NCI-H146 treated with DMSO at 0.1 percent for 48 hours (cell line): ENCODE results near the gene ASIC4.
A peak's percentile ranks its signal among the peaks of the same experiment; 100 is the strongest.

ENCODE experiments used
- DNase-seq: peaks from one replicate; lab custom pipeline; 2025; ENCODE audit not compliant: unreplicated experiment; lab: John Stamatoyannopoulos, UW

Gene ASIC4

GRCh38 chr2:219512524-219513216 lies 1.6 kb upstream of the ASIC4 start:
- peak; percentile 42 for DNase-seq

GRCh38 chr2:219513787-219514186 lies 495 bp upstream of the ASIC4 start:
- no peak for DNase-seq

GRCh38 chr2:219514836-219515235 lies 554 bp downstream of the ASIC4 start:
- no peak for DNase-seq

DNA sequence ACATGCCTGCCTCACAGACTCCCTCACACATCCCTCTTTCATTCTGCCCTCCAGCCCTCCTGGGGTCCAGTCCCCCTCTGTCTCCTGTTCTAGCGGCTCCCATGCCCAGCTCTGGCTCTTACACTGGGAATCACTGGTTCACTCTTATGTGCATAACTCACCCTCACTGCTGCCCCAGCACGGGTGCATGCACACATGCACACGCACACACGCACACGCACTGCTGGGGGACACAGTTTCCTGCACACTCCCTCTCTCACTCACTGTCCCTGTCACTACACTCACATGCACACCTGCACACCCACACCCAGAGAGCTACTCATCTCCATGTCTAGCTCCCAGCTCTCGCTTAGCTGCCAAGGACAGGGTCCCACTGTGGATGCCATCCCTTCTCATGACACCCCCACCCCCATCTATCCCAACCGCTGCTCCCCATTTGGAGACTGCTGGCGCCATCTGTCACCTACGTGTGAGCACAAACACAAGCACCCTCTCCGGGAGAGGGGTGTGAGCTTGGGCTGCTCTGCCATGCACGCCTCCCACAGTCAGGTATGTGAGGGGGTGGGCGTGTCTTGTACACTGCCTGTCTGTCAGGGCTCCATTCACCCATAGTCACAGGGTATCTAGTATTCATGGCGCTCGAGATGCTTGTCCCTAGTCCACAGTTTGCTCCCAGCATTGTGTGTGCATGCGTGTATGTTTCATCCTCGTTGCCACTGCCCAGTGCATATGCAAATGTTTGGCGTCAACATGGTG lies 1.8 kb downstream of the ASIC4 start:
- DNase-seq = no peak

DNA sequence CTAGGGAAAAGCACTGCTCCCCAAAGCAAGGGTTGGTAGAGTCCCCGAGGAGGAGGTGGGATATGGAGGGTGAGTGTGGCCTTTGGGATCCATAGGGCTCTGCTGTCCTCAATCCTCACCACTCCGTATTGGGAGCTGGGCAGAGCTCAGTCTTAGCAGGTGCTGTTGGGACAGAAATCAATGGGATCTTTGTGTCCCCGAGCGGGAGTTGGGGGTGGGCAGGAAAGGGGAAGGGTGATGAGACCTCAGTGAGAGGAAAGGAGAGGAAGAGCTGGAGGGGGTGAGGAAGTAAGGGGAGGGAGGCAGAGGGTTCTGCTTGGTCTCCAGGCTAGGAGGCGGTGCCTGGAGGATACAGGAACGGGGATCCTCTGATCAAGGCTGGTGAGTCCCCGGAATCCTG lies 2.6 kb downstream of the ASIC4 start:
- DNase-seq = no peak

- no peak for DNase-seq
These were observed 3.9 kb downstream of the ASIC4 start for GRCh38 chr2:219517954-219518778.

GRCh38 chr2:219519526-219519916 lies 5.2 kb downstream of the ASIC4 start:
- DNase-seq = no peak

DNA sequence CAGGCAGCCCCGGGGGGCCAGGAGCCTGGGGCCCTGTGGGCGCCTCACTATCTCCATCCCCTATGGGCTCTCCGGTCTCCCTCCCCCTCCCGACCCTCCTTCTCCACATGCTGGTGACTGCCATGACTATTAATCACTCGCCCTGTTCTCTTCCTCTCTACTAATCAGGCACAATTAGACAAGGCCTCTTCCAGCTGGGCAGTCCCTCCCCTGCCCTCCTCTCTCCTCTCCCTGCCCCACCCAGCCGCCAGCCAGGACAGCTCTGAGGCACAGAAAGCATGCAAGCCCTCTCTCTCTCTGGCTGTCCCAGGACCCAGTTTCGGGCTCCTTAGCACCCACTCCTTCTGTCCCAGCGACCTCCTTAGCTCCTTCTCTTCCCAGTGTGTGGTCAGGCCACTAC lies 5.8 kb downstream of the ASIC4 start:
- no peak for DNase-seq

DNA sequence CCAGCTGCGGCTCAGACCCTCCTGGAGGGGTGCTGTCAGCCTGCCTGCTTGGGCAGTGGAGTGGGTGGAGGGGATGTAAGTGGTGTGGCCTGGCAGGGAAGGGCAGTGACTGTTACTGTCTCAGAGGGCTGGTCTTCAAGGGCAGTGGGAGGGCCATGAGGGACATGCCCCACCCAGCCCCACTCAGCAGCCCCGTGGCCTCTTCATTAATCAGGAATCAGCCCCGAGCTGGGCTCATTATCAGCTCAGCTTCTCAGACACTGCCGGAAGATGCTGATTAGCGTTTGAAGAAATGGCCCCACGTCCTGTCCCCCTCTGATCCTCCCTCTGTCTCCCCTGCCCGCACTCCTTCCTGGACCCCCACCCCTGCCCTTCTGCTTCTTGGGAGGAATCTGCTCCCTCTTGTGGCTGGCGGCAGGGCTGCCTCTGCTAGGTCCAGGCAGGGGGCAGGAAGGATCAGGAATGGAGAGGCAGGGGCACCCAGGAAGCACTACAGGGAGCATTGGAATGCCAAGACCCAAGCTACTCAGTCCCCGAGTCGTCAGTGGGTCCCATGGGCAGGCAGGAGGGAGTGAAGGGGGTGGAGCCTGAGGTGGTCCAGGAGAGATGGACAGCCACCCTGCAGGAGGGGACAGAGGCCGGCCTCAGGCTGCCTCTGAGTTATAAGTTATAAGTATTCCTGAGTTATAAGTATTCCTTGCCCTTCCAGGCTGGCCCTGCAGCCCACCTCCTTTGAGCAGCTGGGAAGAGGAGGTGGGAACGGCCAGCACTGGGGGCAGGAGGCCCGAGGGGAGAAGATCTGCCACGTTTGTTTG lies 7.0 kb downstream of the ASIC4 start:
- DNase-seq = peak; percentile 5

DNA sequence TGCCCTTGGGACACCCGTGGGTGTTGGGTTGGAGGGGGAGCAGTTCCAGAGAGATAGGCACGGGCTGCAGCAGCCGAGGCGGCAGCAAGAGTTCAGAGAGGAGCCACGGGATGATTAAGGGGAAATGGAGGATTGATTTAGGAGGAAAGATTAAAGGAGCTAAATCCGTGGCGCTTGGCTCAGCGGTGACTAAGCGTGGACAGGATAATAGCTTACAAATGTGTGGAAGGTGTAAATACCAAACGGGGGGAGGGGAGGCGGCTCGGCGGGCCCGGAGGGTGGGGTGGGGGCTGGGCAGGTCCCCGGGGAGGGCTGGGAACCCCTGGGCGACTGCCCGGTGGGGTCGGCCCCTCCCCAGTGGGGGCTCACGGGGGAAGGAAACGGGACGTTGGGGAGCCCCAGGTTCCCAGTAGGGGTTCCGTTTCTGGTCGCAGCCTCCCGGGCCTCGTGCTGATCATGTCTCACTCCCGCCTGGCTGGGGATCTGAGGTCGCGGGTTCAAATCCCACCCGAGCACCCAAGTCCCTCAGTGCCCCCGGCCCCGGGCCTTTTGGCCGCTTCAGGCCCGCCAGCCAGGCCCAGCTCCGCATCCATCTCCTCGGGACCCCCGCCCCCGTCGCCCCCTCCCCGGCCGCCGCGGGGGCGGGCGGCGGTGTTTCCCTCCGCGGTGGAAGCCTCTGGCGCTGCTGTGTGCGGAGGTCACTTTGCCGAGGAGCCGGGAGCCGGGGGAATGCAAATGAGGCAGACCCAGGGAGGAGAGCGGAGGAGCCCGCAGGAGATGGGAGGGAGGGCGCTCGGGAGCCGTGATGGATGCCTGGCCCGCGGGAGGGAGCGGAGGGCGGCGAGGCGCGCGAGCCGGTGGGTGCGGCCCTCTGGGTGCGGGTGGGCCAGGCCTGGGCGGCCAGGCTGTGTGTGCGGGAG lies 8.1 kb downstream of the ASIC4 start:
- no peak for DNase-seq

DNA sequence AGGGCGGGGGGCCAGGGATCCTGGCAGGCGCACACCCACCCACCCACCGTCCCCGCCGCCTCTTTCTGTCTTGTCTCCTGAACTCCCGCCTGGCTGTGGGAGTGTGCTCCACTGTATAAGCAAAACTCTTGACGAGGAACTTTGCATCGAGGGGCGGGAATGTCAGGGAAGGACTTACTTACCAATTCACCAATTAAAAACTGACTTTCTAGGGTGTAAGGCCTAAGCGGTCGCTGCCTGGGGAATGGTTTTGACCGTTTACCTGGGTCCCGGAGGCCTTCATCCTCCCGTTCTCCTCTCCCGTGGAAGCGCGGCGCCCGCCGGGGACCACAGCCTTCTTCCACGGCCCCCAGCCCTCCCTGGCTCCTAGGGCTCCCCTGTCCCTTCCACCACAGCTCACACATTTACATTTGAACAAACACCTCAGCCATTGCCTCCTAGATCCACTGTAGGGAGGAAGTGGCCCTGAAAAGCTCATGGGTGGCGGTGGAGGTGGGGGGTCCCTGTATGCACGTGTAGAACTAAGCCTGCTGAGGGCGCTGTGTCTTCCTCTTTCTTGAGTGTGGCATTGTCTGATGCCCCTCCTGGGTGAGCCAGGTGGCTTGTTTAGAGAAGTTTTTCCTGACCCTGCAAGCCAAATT lies 8.9 kb downstream of the ASIC4 start:
- DNase-seq = no peak

DNA sequence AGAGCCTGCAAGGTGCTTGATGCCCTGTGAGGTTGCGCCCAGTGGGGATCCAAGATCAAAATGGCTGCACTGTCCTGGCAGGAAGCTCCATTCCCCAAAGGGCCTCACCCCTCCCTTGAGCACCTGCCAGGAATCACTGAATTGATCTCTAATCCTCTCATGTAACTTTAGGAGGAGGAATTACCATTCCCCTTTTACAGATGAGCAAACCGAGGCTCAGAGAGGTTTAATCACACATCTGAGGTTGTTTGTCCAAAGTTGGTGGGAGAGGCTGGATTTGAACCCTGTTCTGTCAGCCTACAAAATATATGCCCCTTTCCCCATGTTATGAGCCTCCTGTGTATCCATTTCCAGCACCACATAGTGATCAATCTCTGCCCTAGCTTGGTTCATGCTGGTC lies 10.5 kb downstream of the ASIC4 start:
- DNase-seq = no peak

DNA sequence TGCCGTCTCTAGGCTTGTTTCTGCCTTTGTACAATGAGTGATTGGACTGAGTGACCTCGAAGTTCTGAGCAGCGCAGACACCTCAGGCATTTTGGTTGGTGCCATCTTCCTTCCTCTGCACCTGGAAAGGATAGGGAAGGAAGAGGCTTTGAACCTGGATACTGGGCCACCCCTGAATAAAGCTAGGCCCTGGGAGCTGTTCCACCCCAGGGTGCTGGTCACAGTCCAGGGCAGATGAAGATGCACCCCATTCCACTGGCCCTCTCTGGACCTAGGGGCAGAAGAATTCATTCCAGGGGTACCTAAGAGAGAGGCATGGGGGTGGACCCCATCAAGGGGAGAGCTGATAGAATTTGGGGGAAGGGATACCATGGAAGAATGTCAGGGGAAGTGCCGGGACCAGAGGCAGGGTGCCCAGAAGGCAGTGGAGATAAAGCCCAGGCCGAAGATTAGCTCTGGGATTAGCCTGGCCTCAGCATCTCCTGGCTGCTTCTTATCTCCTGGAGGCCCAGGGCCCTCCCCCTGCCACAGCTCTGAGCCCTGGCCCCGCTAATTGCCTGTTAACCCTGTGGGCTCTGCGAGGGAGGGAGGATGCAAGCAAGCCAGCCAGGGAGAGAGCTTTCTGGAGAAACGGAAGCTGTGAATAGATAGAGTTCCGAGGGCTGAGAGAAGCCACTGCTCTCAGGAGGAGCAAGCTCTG lies 11.4 kb downstream of the ASIC4 start:
- no peak for DNase-seq

- DNase-seq = no peak
These were observed 12.2 kb downstream of the ASIC4 start for GRCh38 chr2:219526320-219527075.

GRCh38 chr2:219527076-219527394 lies 12.8 kb downstream of the ASIC4 start:
- DNase-seq = no peak

- no peak for DNase-seq
These were observed 13.2 kb downstream of the ASIC4 start for GRCh38 chr2:219527472-219527871.

DNA sequence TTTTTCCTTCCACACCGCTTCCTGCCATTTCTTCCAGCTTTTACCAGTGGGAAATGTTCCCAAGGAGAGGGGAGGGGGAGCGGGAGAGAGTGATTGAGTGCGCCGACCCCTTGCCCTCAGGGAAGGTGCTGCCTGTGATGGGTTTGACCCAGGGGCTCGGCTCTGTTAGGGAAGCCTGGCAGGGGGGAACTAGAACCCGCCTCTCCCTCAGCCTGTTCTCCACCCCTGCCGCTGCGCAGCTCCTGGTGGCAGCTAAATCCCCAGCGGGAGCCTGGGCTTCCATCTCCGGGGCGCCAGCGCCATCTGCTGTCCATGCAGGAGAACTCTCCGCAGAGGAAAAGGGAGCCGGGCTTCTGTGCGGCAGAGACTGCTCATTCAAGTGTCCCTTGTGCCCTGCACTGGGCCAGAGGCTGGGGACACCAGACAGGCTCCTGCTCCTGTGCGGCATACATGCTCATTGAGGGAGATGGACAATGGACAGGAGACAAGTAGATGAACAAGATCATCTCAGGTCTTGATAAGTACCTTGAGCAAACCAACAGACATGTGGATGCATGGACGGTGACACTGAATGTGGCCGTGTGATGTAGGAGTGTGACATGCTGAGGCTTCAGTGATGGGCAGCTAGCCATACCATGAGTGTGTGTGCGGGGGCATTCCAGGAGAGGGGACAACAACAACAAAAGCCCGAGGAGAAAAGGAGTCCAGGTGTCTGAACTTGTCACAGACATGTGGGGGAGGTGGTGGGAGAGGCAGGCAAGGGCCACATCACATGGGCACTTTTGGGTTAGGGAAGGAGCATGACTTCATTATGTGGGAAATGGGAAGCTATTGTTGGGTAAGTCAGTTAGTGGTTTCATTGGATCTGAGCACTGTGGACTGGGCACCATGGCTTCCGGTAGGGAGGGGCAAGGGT lies 16.0 kb downstream of the ASIC4 start:
- peak; percentile 18 for DNase-seq
